Measurements from ENCODE around the gene ADAMTS18.

The ADAMTS18 gene

DNA sequence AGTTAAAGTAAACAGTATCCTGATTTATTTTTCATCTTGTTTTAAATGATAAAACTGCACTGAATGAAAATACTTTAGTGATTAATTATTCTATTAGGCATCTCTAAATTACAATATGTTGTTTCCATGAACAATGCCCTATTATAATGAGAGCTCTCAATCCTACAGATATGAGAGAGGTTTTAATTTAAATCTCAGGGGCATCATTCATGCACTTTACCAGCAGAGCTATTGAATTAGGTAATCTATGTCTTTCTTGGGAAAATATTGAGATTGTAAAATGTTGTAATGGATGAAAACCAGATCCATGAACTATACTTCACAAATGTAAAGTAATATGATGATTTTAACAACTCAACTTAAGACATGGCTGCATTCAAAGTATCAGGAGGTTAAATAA, 103.8 kb downstream of the ADAMTS18 start:
- DNase-seq (ENCODE audit: extremely low read depth in 1 of 2, low read depth in 1 of 2), result no peak

DNA sequence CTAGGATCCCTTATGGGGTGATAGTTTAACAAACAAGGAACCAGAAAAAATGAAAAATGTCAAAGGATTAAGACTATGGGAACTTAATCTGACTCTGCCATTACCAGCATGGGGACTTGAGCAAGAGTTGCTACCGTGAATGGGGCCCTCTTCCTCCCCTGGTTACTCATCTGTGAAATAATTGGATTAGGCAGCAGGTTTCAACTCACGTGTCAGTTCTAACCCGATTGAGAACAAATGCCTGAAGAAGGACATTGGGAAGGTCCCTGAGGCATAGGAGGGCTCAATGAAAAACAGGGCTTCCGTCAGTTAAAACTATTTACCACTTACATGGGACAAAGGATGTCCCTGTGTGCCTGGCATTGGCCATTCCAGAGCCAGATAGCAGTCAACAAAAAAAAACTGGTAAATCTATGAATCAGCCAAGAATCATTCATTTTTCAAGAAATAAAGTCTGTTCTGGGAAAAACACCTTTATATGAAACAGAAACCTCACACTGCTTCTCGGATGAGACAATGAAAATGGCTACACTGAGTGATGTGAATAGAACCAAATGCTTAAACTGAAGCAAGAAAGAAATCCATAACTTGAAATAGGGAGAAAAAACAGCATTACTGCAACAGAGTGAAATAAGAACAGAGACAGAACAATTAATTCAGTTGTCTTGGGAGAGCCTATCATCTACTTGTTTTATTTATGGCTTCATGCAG, 104.3 kb downstream of the ADAMTS18 start:
- no peak for DNase-seq (ENCODE audit: extremely low read depth in 1 of 2, low read depth in 1 of 2)

DNA sequence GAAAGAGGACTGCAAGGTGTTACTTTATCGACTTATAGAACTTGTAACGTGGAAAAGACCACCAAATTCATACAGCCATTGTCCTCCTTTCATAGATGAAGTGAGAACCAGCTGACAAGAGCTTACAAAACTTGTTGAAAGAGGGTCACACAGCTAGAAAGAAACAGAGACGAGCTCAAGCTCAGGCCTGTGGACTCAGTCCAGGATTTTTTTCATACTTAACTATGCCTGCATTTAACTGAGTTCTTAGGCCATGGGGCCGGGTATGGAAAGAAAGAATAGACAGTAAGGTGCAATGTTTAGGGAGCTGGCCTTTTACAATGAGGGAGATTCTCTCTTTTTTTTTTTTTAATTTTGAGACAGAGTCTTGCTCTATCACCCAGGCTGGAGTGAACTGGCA, 106.1 kb downstream of the ADAMTS18 start:
- no peak for DNase-seq (ENCODE audit: extremely low read depth in 1 of 2, low read depth in 1 of 2)

DNA sequence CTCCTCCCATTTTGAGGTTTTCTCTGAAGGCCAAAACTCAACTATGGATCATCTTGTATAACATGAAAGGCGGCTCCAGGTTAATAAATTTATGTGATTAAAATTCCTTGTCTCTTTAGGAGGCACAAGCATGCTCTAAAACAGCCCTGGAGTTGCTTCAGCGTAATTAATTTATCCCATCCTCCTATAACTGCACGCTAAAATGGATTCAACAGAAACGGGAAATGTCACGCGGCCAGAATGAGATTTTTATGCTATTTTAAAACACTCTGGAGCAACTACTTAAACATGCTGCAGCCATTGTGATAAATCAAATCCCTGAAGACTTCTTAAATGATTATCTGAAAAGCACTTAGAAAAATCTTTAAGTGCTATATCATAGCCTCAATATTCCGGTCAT, 106.6 kb downstream of the ADAMTS18 start:
- no peak for DNase-seq (ENCODE audit: extremely low read depth in 1 of 2, low read depth in 1 of 2)

DNA sequence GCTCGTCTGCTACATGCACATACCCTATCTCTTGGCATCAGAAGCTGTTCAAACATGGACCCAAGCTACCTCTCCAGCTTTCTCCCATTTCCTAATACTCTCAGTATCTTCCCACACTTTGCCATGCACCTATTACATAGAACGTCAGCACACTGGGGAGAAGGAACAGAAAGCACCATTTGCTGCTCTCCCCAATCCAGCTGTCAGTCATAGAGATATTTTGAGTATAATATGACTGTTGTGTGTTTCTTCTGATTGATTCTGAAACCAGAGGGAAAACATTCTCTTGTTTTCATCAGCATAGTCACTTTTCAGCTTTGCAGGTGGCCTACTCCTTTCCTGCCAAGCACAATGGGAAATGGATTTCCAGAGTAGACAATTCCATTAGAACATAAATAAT, 107.1 kb downstream of the ADAMTS18 start:
- no peak for DNase-seq (ENCODE audit: extremely low read depth in 1 of 2, low read depth in 1 of 2)

DNA sequence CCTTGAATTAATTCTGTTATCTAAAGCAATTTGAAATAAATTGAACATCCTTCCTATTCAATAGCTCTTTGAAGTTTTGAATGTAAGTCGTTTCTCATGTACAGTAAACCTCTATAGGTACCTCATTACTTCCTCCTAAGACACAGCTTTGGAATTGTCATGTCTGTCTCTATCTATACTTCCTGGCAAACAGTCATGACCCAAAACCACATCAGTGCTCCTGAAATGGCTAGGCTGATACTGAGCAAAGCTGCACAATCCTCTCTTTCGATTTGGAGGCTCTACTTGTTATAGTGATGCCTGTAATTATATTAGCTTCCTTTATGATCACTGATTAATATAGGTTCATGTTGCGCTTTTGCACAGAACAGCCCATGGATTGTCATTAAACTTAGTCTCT, 110.1 kb downstream of the ADAMTS18 start:
- no peak for DNase-seq (ENCODE audit: extremely low read depth in 1 of 2, low read depth in 1 of 2)

DNA sequence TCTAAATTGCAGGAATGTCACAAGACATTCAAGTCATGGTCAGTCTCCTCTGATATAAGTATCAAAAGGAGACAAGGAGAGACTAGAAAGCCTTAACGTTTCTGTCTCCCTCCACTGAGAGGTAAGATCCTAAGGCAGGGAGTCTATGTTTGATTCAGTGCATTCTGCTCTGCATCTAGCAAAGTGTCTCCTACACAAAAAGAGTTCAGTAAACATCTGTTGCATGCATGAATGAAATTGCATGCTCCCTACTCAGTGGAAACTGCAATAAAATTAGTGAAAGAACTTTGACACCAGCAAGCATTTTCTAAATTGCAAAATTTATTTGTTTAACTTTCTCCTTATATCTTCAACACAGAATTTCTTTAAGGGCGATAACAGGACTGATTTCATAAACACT, 111.1 kb downstream of the ADAMTS18 start:
- DNase-seq (ENCODE audit: extremely low read depth in 1 of 2, low read depth in 1 of 2), result no peak

DNA sequence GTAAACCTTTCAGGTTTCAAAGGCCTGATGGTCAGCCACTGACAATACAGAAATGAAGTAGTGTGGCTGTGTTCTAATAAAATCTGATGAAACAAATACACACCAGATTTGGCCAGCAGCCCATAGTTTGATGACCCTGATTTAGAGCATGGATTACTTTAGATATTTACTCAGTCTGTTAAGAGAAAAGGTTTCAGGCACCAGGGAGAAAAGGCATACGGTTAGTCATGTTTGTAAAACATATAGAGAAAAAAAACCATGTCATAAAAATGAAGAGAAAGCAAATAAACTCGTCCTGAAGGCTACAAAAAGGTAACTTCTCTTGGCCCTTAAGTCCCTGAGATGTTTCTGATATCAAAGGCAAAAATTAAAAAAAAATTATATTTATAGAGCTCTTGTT, 112.1 kb downstream of the ADAMTS18 start:
- no peak for DNase-seq (ENCODE audit: extremely low read depth in 1 of 2, low read depth in 1 of 2)

DNA sequence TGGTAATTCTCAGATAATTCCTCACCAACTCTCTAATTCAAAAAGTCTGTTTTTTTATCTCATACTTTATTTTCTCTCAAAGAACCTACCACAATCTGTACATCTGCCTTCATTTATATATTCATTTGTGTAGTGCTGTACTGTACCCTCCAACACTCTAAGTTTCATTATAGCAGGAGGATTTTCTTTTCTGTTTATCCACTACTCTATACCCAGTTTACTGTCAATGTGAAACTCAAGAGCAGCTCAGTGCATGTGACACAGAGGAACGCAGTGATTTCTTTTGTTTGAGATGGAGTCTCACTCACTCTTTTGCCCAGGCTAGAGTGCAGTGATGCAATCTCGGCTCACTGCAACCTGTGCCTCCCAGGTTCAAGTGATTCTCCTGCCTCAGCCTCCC, 117.8 kb downstream of the ADAMTS18 start:
- no peak for DNase-seq (ENCODE audit: extremely low read depth in 1 of 2, low read depth in 1 of 2)

DNA sequence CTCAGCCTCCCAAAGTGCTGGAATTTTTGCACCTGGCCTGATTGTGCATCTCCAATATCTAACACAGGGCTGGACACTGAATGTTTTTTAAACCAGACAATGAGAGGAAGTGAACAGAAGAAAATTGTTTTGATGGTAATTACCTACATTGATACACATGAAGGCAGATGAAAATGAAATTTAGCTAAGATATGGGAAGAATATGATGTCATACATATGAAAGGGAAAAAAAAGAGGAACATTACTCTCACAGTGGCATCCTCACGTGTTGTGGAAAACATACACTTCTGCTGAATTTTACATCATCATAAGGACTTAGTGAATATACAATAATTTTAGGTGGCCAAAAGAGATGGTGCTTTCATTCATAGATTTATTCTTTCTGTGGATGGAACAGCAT, 124.0 kb downstream of the ADAMTS18 start:
- DNase-seq (ENCODE audit: extremely low read depth in 1 of 2, low read depth in 1 of 2), result no peak

DNA sequence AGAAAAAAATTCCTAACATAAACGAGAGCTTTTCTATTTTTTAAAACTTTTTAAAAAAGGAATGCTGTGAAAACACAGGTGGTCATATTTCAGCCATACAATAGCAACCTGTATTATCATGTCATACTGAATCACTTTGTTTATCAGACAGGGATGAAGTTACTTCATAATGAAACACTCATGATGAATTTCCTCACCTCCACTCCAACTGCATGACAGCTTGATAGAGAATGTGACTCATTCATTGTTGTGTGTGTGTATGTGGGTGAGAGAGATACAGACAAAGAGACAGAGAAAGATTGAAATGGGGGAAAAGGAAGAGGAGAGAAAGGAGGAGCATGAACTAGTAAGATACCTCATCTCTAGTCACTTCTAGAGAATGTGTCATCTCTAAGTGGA, 126.7 kb downstream of the ADAMTS18 start:
- no peak for DNase-seq (ENCODE audit: extremely low read depth in 1 of 2, low read depth in 1 of 2)

DNA sequence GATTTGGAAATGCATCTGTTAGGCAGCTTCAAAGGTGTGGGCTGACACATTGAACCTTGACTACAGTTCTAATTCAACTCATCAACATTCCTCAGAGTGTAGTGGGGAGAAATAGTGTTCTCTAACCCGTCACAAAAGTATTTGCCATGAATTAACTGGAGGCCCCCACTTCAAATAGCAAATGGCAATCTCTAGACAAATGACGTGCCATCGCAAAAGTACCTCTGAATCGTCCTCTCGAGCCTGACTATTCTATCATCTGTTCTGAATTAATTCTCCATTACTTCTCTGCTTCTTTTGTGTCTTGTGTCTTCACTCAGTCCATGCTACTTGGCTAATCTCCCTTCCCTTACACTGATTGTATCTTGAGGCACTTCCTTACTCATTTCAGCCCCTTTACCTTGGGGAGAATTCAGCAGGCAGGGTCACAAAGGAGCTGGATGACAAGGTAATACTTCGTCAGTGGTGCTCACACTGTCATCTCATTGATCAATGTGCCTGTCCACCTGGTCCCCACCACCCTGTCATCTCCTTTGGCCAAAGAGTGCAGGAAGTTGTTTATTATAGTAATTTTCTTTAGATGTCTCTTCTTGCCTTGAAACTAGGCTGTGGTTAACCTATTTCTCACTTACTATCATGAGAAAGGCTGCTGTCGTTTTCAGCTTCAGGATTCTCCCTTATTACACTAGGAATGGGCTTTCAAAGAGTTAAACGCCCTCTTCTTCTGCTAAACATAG, 127.2 kb downstream of the ADAMTS18 start:
- DNase-seq (ENCODE audit: extremely low read depth in 1 of 2, low read depth in 1 of 2), result no peak

DNA sequence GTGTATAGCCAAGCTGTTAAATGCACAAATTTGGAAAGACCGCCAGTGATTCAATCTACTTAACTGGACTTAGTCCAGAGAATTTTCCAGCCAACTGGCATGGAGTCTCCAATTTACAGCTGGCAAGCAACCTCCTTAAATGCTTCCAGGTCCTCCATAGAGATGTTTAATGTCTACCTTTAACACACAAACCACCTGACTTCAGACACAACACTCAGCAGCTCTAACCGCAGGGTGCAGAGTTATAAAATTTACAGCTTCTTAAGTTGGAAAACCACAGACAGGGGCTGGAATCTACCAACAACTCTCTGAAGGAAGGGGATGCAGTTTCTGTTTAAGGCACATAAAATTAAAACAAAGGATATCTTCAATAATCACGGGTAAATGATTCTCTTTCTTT, 128.8 kb downstream of the ADAMTS18 start:
- no peak for DNase-seq (ENCODE audit: extremely low read depth in 1 of 2, low read depth in 1 of 2)

DNA sequence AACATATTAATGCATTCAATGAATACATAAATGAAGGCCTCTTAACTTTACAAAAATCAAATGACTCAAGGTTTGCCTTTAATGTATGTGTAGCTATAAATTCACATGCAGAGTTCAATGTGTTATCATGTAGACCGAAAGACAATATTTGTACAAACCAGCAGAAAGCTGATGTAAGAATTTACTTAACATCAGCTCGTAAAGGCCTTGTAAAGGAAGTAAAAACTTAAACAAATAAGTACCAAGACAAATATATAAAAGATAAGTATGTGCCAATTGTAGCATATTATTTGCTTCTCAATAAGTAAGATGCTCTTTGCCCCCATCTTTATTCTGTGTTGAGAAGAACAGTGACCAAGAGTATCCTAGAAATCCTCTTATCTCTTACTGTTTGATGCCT, 130.0 kb downstream of the ADAMTS18 start:
- no peak for DNase-seq (ENCODE audit: extremely low read depth in 1 of 2, low read depth in 1 of 2)

DNA sequence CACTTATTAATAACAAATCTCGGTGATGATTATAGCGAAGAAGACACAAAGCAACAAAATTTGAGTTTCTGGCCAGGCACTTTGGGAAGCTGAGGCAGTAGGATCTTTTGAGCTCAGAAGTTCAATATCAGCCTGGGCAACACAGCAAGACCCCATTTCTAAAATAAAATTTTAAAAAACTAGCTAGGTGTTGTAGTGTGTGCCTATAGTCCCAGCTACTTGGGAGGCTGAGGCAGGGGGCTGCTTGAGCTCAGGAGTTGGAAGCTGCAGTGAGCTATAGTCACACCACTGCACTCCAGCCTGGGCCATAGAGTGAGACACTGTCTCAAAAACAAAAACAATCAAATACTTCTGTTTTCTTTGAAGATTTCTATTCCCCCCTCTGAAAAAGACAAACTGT, 130.7 kb downstream of the ADAMTS18 start:
- no peak for DNase-seq (ENCODE audit: extremely low read depth in 1 of 2, low read depth in 1 of 2)

DNA sequence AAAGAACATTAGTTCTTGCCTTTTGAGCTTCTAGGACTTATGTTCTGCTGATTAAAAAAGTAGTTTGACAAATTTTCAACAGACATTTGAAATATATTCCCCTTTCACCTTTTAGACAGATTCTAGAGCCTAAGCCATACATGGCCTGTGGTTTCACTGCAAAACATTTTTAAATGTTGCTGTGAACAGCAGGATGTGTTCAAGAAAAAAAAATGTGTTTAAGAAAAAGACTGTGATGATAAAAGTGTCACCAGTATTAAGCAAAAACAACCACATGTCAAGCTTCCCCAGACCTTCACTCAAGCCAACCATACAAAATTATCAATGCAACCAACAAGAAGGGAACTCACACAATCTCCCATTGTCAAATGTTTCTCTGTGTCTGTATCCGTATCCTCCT, 132.2 kb downstream of the ADAMTS18 start:
- no peak for DNase-seq (ENCODE audit: extremely low read depth in 1 of 2, low read depth in 1 of 2)

DNA sequence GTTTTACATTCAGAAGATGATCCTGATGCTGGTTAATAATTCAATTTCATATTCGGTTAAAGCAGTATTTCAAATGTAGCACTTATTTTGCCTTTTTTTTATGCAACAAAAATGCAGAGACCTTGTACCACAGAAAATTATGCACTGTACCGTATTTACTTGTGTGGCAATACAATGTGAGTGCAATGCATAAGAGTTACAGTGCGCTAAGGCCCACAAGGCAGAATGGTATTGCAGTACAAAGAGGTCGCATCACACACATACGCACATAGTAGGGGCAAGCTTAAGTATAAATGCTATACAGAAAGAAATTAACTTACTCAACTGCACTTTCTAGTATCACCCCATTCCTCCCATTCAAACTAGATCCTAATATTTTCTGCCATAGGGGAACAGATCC, 132.6 kb downstream of the ADAMTS18 start:
- no peak for DNase-seq (ENCODE audit: extremely low read depth in 1 of 2, low read depth in 1 of 2)

DNA sequence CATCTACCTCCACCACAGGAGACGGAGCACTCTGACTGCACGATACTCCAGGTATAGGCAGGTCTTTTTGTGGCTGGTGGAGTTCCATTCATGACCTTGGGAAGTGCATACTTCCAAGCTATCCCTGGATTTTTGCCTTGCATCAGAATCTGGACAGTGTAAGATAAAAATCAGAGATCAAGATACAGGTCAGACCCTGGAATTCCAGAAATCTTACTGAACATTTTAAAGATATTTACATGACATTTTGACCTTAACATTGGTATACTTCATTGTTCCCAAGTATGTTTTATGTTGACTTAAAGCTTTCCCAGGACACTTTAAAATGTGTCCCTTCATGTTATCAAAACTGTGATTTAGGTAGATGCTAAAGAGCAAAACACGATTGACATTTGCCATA, 134.6 kb downstream of the ADAMTS18 start:
- no peak for DNase-seq (ENCODE audit: extremely low read depth in 1 of 2, low read depth in 1 of 2)

DNA sequence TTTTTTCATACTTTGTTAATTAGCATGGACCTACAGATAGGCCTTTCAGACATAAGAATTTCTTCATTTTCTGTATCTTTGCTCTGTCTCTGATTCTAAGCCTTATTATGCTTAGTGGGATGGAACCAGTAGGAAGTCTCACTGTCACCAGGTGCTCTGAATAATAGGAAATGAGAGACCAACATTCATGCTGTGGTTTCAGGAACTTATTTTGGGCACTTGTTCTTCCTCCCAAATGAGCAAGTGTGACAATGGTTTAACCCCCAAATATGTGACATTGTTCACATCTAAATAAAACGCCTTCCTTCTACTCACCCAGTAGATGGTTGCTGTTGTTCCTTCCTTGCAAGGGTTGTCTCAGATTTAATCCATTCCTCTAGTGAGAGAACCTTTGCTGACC, 135.4 kb downstream of the ADAMTS18 start:
- DNase-seq (ENCODE audit: extremely low read depth in 1 of 2, low read depth in 1 of 2), result no peak

DNA sequence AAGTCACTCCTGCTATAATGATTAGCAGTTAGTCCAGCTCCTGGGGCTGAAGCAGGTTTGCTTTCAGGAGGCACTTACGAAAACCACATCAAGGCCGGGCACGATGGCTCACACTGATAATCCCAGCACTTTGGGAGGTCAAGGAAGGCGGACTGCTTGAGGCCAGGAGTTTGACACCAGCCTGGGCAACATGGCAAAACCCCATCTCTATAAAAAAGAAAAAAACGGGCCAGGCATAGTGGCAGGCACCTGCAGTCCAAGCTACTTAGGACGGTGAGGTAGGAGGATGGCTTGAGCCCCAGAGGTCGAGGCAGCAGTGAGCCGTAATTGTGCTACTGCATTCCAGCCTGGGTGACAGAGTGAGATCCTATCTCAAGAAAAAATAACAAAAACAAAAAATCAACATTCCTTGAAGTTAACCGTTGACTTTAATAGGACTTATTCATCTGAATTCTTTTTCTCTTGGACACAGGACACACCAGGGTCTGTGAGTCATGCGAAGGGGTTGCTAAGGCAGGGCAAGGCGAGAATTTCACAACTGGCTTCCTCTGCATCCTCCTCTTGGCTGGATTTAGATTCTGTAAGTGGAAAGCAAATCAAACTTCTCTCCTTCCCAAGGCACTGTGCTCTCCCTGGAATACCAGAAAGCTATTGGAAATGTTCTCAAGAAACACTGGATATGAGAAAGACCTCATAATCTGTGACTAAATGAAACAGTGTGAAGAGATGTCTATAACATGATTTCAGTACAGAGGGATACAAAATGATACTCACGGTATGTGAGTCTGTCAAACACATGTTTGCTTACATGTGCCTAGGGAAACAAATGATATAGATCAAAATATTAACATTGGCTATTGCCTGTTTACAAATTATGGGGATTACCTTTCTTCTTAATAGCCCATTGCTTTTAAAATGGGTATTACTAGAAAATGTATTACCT, 136.1 kb downstream of the ADAMTS18 start:
- no peak for DNase-seq (ENCODE audit: extremely low read depth in 1 of 2, low read depth in 1 of 2)

DNA sequence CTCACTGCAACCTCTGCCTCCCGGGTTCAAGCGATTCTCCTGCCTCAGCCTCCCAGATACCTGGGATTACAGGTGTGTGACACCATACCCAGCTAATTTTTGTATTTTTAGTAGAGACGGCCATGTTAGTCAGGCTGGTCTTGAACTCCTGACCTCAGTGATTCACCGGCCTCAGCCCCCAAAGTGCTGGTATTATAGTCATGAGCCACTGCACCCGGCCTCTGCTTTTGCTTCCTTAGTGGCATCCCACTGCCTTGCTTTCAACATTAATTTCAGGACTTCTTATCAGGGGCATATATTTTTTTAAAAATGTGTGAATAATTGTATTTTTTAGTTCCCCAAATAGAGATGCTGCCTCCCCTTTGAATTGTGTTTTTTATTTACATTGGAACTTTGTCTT, 136.8 kb downstream of the ADAMTS18 start:
- no peak for DNase-seq (ENCODE audit: extremely low read depth in 1 of 2, low read depth in 1 of 2)

DNA sequence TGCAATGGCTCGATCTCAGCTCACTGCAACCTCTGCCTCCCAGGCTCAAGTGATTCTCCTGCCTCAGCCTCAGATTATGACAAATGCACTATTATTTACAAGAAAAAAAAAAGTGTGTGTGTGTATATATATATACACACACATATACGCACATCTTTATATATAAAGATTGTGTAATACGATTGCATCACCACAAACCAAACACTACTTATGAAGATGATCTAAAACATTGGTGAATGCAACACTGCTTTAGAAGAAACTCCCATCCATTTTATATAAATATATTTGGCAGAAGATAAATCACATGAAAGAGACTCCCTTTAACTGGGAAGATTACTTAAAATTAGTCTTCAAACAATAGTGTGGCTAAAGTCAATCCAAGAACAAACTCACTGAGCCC, 138.9 kb downstream of the ADAMTS18 start:
- no peak for DNase-seq (ENCODE audit: extremely low read depth in 1 of 2, low read depth in 1 of 2)
